HG03521 (cell line): Measurements from ENCODE around the gene RGS19.

ENCODE experiments used
- ATAC-seq: cut with Tn5 transposase; IDR thresholded peaks from one replicate; pipeline ENCODE4 v1.9.1; 2021; ENCODE audit warnings: mild to moderate bottlenecking, moderate library complexity; ENCODE audit not compliant: unreplicated experiment

Gene RGS19

DNA sequence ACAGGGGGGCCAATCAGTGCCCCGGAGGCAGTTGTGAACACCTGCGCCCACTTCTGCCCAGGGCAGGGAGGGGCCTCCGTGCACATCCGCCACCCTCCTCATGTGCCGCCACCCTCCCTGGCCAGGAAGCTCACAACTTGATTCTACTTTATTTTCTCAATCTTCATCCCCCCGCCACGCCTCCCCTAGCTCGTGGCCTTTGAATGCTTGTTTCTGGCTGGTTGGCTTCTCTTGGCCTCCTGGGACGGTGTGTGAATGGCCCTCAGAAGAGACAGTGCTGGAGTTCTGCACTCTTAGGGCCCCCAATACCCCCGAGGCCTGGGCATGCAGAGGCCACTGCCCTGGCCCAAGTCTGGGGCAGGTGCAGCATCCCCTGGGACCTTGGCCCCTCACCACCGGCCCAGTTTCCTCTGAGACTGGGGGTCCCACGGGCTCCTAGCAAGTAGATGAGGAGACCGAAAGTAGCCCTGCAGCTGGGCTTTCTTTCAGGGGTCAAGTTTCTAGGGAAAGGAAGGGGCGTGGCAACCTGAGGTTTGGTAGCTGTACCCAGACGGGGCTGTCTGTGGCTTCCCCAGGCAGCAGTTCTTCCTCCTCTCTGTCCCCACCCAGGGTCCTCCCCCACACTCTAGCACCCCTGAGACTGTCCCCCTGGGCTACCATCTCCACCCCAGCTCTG is 1.3 kb downstream of the RGS19 start:
- no peak for ATAC-seq

GRCh38 chr20:64077541-64077875 is 1.8 kb downstream of the RGS19 start:
- no peak for ATAC-seq

DNA sequence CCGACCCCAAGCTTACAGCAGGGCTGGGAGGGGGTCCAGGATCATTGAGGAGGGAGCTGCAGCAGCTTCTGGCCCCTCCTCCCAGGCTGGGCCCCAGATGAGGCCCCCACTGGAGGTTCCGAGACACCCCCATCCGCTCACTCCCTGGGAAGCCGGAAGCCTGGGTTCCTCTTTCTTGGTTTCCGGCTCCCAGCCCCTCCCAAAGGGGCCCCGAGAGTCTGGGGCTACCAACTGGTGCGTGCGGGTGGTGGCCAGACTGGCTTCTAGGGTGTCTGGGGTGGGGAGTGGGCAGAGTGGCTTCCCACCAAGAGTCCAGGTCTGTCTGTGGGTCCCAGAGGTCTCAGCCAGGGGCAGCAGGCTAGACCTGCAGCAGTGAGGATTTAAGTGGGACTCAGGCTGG is 2.2 kb downstream of the RGS19 start:
- no peak for ATAC-seq

DNA sequence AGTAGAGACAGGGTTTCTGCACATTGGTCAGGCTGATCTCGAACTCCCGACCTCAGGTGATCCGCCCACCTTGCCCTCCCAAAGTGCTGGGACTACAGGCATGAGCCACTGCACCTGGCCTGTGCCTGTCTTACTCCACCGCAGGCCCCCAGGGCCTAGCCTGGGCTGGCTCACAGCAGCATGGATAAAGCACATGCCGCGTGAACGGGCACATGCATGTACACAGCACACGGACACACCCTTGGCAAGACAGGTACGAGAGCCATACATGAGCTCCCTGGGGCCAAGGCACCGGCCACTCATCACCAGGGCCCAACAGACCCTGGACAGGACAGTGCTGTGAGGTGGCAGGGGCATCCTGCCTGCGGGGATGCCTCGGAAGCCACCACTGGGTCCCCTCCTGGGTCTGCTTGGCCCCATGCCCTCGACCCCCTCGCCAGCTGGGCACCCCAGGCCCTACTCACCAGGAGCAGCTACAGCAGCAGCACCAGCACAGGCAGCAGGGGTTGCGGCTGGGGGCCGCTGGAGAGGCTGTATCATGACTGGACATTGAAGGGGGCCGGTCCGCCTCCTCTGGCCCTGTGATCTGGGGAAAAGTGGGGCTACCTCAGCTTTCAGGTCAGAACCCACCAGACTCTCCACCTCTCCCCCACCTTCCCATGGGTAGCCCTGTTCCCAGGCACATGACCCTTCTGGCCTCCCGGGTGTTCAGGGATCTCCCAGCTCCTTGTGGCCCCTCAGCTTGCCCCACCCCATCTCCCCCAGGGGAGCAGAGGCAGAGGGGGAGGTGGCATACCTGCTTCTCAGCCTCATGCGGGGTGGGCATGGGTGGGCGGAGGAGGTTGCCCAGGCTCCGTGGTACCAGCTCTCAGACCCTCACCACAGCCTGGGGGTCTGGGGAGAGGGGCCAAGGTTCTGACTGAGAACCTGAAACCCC is 3.0 kb downstream of the RGS19 start:
- ATAC-seq, result no peak

- ATAC-seq, result no peak
These were observed 3.8 kb downstream of the RGS19 start for GRCh38 chr20:64075556-64075955.

- no peak for ATAC-seq
These were observed 4.4 kb downstream of the RGS19 start for GRCh38 chr20:64074963-64075362.

GRCh38 chr20:64074184-64074789 is 5.0 kb downstream of the RGS19 start:
- no peak for ATAC-seq

- ATAC-seq, result no peak
These were observed 5.7 kb downstream of the RGS19 start for GRCh38 chr20:64073476-64074183.

DNA sequence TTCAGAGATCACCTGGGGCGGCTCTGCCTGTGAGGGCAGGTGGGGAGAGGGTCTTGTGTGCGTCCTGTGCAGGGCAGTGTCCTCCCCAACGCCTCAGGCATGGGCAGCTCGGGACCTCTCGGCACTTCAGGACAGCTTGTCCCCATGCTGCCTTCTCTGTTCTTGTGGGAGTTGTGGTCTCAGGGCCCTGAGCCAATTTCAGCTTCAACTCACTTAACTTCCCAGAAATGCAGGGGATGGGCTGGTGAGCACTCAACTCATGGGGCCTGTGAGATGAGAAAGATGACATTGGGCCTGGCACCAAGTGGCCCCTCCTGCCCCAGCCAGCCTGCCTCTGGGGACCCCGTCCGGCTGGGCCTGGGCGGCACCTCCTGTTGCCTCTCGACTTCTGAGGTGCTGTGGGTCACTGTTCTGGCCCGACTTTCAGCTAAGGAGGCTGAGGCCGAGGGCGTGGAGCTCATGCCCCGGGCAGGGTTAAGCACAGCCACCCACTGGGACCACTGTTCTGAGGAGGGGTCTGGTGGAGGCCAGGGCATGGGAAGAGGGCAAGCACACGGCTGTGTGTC is 6.7 kb downstream of the RGS19 start:
- ATAC-seq, result no peak

- ATAC-seq, result no peak
These were observed 7.7 kb downstream of the RGS19 start for GRCh38 chr20:64071341-64072332.

DNA sequence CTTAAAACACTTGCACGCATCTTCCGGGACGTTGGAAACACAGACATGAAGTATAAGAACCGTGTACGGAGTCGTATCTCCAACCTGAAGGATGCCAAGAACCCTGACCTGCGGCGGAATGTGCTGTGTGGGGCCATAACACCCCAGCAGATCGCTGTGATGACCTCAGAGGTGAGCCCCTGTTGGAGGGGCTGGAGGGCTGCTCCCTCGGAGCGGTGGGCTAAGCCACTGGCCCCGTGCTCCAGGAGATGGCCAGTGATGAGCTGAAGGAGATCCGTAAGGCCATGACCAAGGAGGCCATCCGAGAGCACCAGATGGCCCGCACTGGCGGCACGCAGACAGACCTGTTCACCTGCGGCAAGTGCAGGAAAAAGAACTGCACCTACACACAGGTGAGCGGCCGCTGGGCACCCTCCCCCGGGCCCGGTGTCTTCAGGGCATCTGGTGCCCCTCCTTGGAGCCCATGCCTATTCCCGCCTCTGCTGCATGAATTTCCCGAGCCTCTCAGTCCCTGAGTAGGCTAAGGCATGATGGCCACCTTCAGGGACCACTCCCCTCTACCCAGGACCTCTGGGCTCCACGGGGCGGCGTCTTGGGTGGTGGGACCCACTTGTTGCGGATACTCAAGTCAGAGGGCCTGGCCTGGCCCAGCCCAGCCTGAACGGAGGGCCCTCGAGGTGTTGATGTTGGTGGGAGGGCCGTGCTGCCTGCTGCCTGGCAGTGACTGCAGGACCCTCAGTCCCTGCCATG is 8.9 kb downstream of the RGS19 start:
- ATAC-seq, result no peak

- no peak for ATAC-seq
These were observed 9.6 kb downstream of the RGS19 start for GRCh38 chr20:64069614-64070243.

DNA sequence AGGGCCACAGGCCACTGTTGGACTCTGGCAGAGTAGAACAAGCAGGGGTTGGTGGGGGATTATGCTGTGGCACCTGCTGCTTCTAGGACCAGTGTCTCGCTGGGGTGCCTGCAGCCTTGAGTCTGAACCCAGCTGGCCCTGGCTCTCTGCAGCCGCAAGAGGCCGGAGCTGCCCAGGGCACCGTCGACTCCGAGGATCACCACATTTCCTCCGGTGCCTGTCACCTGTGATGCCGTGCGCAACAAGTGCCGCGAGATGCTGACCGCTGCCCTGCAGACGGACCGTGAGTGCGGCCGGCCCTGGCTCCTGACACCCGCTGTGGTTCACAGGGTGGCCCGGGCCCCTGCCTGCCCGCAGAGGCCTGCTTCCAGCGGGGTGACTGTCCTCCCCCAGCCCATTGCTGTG is 10.1 kb downstream of the RGS19 start:
- ATAC-seq, result no peak

DNA sequence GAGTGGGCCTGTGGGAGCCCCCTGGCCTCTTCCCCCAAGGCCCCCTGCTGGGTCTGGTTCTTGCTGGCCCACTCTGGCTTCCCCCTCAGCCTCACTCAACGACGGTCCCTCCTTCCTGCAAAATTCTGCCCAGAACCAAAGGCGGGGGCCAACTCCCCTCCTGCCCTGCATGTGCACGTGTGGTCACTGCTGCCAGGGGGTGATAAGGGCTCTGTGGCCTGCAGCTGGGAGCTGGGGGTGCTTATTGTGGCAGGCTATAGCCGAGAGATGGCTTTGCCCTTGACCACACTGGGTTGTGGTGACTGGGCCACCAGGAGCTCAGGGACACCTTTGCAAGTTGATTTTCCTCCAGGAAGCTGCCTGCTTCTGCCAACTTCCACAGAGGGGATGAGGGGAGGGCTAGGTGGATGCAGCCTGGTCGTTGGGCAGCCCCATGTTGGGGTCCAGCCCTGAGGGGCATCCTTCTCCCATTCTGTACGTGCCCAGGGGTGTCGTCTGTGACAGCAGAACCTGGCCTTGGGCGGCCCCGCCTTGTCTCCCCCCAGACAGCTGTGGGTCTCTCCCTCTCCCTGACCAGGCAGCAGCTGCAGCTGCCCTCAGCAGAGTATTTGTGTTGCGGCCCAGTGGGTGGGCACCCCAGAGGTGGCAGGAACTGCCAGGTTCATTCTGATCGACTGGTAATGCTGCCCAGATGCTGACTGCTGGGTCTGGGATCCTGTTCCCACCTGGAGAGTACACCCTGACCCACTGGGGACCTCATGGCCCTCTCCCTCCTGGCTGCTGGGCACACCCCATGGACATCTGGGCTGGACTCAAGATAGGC is 10.7 kb downstream of the RGS19 start:
- no peak for ATAC-seq

DNA sequence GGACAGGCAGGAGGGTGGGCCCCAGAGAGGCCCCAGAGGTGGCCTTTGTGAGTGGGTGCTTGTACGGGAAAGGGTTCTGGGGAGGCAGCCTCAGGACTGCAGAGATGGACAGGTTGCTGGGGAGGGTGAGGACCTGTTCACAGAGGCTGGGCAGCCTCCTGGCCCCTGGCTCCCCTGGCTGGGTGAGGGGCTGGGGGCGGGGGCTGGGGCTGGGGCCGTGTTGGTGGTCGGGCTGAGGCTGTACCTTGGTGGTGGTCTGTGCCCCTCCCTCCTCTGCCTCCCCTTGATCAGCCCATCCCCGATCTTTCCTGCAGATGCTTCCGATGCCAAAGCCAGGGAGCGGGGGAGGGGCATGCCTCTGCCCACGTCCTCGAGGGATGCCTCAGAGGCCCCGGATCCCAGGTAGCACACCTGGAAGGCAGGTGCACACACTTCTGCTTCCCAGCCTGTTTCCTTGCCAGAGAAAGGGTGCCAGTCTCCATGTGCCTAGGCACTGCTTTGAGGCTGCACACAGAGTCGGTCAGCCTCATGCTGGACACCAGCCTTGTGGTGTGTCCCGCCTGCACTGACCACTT is 11.5 kb downstream of the RGS19 start:
- ATAC-seq, result no peak

DNA sequence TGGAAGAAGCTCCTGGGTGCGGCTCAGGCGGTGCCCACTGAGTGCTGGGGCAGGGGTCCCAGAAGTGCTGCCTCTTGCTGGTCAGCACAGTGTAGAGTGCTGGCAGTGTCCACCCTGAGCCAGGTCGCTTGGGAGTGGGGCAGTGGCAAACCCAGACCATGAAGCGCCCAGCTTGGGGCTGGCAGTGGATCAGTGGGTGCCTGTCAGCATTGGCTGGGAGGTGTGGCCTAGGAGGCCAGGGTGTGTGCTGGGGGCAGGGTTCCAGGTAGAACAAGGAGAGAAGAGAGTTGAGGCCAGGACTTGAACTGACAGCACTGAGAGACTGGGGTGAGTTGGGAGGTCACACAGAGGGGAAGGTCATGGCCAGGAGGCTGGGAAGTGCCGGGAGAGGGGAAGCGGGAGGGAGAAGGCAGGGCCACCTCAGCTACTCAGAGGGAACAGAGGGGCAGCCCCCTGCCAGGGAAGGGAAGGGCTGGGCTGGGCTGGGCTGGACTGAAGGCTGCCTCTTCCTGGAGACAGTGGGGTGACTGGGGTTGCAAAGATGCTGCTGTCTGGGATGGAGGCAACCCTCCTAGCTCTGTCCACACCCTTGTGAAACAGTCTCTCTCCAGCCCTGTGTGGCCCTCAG is 12.2 kb downstream of the RGS19 start:
- ATAC-seq, result no peak

GRCh38 chr20:64065974-64066343 is 13.4 kb downstream of the RGS19 start:
- ATAC-seq, result no peak
